HG03066 (cell line): Measurements from ENCODE around the gene ST7.
A peak's percentile ranks its signal among the peaks of the same experiment; 100 is the strongest.
"Not testable (repeated sequence)": the region's sequence is repeated elsewhere in the genome, so short reads cannot be mapped to it uniquely, and the experiment has no call there.

Experiments used
- ATAC-seq: cut with Tn5 transposase; IDR thresholded peaks from one replicate; pipeline ENCODE4 v1.9.1; 2021; ENCODE audit warnings: low read depth; ENCODE audit not compliant: unreplicated experiment

The ST7 gene

DNA sequence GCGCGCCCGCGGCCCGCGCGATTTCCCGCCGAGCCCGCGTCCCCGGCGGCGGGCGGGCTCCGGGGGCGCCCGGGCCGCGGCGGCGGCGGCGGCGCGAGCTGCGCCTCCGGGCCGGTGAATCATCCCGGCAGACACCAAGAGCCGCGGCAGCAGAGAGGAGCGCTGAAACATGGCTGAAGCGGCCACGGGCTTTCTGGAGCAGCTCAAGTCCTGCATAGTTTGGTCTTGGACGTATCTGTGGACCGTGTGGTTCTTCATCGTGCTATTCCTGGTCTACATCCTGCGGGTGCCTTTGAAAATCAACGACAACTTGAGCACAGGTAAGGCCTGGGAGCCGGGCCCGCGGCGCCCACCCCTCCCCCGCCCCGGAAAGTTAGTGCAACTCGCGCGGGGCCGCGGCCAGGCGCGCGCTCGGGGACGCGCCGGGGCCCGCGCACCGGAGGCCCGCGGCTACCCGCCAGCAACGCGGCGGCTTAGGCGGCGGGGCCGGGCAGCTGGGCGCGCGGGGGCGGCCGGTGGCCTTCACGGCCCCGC is at the start of gene ST7:
ST7 (plus strand) TSS at position 130 of the 534 bp plus-strand sequence; CDS start at position 170, 40 bp downstream.
- peak; percentile 33 for ATAC-seq

GRCh38 chr7:116906391-116906790 is 46.9 kb upstream of the ST7 start:
- ATAC-seq = no peak

DNA sequence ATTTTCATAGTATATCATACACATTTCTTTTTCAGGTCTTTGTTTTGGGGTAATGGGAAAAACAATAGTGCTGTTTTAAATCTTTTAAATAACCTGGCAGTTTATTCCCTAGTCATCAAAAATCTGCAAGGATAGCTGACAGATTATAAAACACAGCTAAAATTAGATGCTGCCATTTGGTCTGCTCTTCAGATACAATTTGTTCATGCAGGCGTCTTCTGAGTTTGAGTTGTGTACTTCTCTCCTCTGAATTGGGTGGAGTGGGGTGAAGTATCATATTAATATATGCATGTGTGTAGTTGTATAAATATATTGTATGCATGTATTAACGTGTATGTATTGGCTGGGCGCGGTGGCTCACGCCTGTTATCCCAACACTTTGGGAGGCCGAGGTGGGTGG is 42.9 kb upstream of the ST7 start:
- ATAC-seq = no peak

DNA sequence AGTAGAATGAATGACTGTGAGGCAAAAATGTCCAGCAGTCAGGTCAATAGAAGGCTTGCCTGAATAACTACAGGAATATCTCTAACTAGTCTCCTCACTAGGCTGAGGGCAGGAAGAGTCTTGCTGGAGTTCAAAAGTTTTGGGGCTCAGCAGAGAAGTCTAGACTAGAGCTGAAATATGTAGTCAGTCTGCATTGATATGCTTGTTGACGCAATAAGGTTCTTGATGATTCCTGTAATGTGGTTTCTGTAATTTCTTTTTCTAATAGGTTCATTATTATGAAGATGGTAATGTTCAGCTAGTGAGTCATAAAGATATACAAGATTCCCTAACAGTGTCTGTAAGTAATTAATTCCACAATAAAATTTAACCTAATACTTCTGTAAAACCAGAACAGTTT is 41.5 kb upstream of the ST7 start:
- ATAC-seq = no peak

GRCh38 chr7:116912269-116912909 is 40.9 kb upstream of the ST7 start:
- no peak for ATAC-seq

GRCh38 chr7:116918704-116919103 is 34.6 kb upstream of the ST7 start:
- no peak for ATAC-seq

GRCh38 chr7:116920359-116920758 is 32.9 kb upstream of the ST7 start:
- no peak for ATAC-seq

DNA sequence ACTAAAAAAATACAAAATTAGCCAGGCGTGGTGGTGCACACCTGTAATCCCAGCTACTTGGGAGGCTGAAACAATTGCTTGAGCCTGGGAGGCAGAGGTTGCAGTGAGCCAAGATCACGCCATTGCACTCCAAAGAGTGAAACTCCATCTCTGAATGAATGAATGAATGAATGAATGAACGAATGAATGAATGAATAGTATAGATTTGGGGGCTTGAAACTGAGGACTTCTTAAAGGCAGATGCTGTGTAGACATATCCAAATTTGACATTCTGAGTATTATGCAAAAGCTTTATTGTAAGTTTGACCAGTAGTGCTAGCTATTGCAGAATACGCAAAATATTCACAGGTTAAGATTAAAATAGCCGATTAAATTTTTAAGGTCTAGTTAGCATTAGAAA is 30.8 kb upstream of the ST7 start:
- ATAC-seq = no peak

DNA sequence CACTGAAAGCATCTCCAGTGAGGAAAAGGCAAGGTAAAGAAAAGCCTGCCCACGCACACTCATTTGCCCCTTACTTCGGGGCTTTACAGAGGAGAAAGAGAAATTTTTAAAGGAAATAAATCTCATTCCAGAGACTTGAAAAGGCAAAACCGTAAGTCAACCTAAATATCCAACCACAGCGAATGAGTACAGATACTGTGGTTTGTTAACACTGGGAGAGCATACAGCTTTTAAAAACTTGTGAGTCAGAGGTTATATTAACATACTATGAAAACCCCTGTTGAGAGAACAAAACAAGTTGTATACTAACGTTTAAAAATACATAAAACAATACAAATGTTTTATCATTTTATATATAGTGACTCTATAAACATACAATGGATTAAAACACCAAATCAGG is 28.6 kb upstream of the ST7 start:
- no peak for ATAC-seq

GRCh38 chr7:116929021-116929420 is 24.3 kb upstream of the ST7 start:
- no peak for ATAC-seq

DNA sequence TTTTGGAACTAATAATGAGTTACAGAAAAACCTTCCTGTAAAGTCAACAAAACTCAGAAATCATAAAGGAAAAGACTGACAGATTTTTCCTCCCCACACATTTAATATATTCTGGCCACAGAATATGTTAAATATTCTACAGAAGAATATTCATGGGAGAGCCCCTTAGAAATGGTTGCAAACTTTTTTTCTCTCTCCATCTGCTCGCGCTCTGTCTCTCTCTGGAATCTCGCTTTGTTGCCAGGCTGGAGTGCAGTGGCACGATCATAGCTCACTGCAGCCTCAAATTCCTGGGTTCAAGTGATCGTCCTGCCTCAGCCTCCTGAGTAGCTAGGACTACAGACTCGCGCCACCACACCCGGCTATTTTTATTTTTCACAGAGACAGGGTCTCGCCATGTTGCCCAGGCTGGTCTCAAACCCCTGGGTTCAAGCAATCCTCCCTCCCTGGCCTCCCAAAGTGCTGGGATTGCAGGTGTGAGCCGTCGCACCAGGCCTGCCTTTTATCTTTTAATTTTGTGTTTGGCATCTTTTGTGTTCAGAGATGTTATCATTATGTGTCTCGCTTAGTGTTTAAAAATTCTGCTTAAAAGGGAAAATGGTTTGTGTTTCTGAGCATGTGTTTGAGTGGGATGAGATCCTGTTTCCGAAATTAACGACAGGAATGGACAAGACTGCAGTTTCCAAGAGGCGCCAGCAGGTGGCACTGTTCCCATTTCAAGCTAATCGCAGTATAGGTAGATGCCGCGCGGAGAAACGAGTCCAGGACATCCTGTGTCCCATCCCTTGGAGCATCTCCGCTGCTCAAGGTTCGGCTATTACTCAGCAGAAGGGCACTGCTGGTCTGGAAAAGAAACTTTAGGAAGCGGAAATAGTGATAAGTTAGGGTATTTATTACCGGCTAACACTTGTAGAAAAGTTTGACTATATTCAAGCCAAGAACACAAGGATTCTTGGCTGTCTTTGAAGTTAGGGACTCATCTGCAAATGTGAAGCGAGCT is 23.1 kb upstream of the ST7 start:
- peak; percentile 60 for ATAC-seq

- ATAC-seq = no peak
These were observed 20.7 kb upstream of the ST7 start for GRCh38 chr7:116932566-116932965.

DNA sequence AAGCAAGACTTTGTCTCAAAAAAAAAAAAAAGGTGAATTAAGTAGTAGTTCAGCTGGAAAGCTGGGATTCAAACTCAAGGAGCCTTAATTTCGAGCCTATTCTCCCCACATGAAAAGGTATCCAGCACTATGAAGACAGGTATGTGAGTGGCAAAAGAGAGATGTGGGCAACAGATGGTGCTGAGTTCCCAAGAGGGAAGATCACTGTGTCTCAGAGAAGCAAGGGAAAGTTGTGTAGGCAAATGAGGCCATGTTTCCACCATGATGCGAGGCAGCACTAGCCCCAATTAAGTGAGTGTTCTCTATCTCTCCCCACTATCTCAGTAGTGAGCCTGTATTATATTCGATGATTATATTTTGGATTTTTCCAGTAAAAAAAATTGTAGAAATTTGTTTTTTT is 19.8 kb upstream of the ST7 start:
- ATAC-seq = no peak

DNA sequence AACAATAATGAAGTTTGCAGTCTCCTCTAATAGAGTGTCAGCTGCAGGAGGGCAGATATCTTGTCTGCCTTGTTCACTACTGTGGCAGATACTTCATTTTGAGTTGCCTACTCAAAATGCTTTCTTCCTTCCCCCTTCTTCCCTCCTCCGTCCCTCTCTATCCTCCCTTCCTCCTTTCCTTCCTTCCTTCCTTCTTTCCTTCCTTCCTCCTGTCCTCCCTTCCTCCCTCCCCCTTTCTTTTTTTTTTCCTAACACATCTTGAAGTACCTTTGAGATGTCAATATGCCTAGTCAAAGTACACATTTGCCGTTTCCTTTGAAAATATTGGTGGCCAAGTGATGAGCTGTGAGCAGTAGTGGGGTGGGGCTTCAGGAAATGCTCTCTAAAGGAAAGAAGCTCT is 18.7 kb upstream of the ST7 start:
- no peak for ATAC-seq

- ATAC-seq = not testable (repeated sequence)
These were observed 16.5 kb upstream of the ST7 start for GRCh38 chr7:116936844-116937243.

GRCh38 chr7:116938678-116939077 is 14.6 kb upstream of the ST7 start:
- no peak for ATAC-seq

- ATAC-seq = no peak
These were observed 12.5 kb upstream of the ST7 start for GRCh38 chr7:116940689-116941370.

DNA sequence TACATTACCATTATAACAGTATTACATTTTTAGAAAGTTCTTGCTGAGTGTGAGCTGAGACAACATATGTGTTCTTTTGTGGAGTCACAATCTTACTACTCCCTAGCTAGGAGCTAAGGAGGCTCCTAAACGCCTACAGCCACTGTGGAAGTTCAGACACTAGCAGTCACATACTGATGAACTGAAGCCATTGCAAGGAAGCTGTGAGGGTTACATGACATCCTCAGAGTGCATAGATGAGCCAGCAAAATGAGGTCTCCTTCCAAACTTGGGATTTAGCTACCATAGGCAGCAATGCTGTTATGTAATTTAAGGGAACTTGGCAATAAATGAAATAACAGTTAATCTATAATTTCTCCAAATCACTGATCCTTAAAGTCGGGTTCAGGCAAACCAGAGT is 10.8 kb upstream of the ST7 start:
- no peak for ATAC-seq

- ATAC-seq = no peak
These were observed 4.4 kb upstream of the ST7 start for GRCh38 chr7:116948934-116949333.

DNA sequence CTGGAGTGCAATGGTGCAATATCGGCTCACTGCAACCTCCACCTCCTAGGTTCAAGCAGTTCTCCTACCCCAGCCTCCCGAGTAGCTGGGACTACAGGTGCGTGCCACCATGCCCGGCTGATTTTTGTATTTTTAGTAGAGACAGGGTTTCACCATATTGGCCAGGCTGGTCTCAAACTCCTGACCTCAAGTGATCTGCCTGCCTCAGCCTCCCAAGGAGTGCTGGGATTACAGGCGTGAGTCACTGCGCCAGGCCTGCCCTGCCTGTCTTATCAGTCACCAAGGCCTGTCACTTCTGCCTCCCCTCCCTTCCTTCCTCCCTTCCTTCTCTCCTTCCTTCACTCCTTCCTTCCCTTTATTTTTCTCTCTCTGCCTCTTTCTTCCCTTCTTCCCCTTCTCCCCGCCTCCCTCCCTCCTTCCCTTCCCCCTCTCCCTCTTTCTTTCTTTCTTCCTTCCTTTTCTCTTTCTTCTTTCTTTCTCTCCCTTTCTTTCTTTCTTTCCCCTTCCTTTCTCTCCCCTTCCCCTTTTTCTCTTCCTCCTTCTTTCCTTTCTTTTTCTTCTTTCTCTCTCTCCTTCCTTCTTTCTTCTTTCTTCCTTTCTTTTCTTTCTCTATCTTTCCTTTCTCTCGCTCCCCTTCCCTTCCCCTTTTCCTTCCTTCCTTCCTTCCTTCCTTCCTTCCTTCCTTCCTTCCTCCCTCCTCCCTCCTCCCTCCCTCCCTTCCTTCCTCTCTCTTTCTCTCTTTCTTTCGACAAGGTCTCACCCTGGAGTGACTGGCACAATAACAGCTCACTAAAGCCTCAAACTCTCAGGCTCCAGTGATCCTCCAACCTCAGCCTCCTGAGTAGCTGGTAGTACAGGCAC is 3.1 kb upstream of the ST7 start:
- no peak for ATAC-seq
